IPS-18a (cell line): ENCODE results near the gene GAA.
A peak's percentile ranks its signal among the peaks of the same experiment; 100 is the strongest.

ENCODE experiments used
- H3K27ac ChIP-seq: one replicate; pipeline ENCODE4 v1.5.1; 2013; ENCODE audit warnings: low read length
- H3K27me3 ChIP-seq: one replicate; pipeline ENCODE4 v1.6.1; 2013; ENCODE audit warnings: mild to moderate bottlenecking, low read length; ENCODE audit not compliant: control insufficient read depth, insufficient read depth
- H3K36me3 ChIP-seq: one replicate; pipeline ENCODE4 v1.6.1; 2013; ENCODE audit warnings: low read depth, low read length; ENCODE audit not compliant: control insufficient read depth
- H3K4me1 ChIP-seq: one replicate; pipeline ENCODE4 v1.6.1; 2013; ENCODE audit warnings: low read depth, low read length; ENCODE audit not compliant: control insufficient read depth
- H3K4me3 ChIP-seq: one replicate; pipeline ENCODE4 v1.5.1; 2013; ENCODE audit warnings: low read length
- H3K9ac ChIP-seq: one replicate; pipeline ENCODE4 v1.6.1; 2013; ENCODE audit warnings: mild to moderate bottlenecking, low read length, moderate library complexity
- H3K9me3 ChIP-seq: one replicate; pipeline ENCODE4 v1.6.1; 2013; ENCODE audit warnings: low read depth, low read length; ENCODE audit not compliant: control insufficient read depth

GAA gene

DNA sequence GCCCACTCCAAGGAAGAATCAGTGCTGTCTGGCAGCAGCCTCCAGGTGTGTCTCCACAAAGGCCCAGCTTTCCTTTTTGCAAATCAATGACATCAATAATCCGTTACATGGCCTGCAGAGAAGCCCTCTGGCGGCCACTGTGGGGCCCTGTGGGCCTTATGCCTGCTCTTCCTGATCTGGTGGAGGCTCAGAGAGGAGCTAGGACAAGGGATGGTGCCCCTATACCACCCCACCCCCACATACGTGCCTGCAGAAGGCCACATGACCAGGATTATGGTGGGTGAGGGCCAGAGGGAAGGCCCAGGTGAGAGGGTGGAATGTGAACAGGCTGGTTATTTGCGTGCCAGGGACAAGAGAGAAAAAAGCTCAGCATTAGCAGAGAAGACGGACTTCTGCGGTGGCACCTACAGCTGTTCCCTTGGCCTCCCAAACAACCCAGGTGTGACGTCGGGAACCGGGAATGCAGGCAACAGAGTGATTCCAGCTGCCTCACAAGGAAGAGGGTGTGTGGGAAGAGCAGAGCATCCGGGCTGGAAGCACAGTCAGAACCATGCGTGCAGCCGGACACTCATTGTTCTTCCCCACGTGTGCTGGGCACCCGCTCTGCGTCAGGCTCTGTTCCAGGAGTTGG lies 23.1 kb downstream of the GAA start:
- H3K27me3 ChIP-seq = no peaks in the 10 kb centered on the region
- H3K27ac ChIP-seq = no peak overlapping the region
- no peaks in the 10 kb centered on the region for H3K9me3 ChIP-seq
- peaks cover 20% of the 10 kb centered on the region for H3K4me1 ChIP-seq
- H3K36me3 ChIP-seq = no peaks in the 10 kb centered on the region
- peak overlapping the region; percentile 22 for H3K4me3 ChIP-seq
- H3K9ac ChIP-seq = no peak overlapping the region

- H3K9me3 ChIP-seq = no peaks in the 10 kb centered on the region
- H3K4me3 ChIP-seq = no peak overlapping the region
- H3K27ac ChIP-seq = no peak overlapping the region
- no peak overlapping the region for H3K9ac ChIP-seq
- H3K36me3 ChIP-seq = no peaks in the 10 kb centered on the region
- no peaks in the 10 kb centered on the region for H3K27me3 ChIP-seq
- peaks cover 23% of the 10 kb centered on the region for H3K4me1 ChIP-seq
These were observed 24.5 kb downstream of the GAA start for GRCh38 chr17:80125656-80126448.

DNA sequence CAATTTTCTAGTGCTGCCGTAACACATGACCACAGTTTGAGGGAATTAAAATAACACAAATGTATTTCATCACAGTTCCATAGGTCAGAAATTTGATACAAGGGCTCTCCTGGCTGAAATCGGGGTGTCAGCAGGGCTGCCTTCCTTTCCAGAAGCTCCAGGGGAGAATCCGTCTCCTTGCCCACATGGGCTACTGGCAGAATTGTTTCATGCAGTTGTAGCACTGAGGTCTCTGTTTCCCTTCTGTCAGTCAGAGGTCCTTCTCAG lies 25.0 kb downstream of the GAA start:
- H3K4me3 ChIP-seq = no peak overlapping the region
- no peaks in the 10 kb centered on the region for H3K27me3 ChIP-seq
- no peak overlapping the region for H3K27ac ChIP-seq
- H3K9me3 ChIP-seq = no peaks in the 10 kb centered on the region
- no peak overlapping the region for H3K9ac ChIP-seq
- no peaks in the 10 kb centered on the region for H3K36me3 ChIP-seq
- H3K4me1 ChIP-seq = peaks cover 23% of the 10 kb centered on the region

- H3K27me3 ChIP-seq = no peaks in the 10 kb centered on the region
- no peak overlapping the region for H3K27ac ChIP-seq
- peaks cover 16% of the 10 kb centered on the region for H3K36me3 ChIP-seq
- H3K9me3 ChIP-seq = no peaks in the 10 kb centered on the region
- peaks cover 19% of the 10 kb centered on the region for H3K4me1 ChIP-seq
- H3K4me3 ChIP-seq = no peak overlapping the region
- no peak overlapping the region for H3K9ac ChIP-seq
These were observed 27.7 kb downstream of the GAA start for GRCh38 chr17:80129006-80129565.

DNA sequence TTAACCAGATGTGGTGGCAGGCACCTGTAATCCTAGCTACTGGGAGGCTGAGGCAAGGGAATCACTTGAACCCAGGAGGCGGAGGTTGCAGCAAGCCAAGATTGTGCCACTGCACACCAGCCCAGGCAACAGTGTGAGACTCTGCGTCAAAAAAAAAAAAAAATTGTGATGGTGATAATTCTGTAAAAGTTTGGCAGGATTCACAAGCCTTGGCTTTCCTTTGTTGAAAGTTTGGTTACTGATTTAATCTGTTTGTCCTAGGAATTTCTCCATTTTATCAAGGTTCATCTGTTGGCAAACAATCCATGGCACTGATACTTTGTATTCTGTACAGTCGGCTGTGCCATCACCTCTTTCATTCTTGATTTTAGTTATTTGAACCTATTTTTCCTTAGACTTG lies 29.6 kb downstream of the GAA start:
- peaks cover 35% of the 10 kb centered on the region for H3K36me3 ChIP-seq
- H3K9ac ChIP-seq = no peak overlapping the region
- no peak overlapping the region for H3K27ac ChIP-seq
- peaks cover 10% of the 10 kb centered on the region for H3K4me1 ChIP-seq
- no peak overlapping the region for H3K4me3 ChIP-seq
- H3K9me3 ChIP-seq = no peaks in the 10 kb centered on the region
- no peaks in the 10 kb centered on the region for H3K27me3 ChIP-seq

DNA sequence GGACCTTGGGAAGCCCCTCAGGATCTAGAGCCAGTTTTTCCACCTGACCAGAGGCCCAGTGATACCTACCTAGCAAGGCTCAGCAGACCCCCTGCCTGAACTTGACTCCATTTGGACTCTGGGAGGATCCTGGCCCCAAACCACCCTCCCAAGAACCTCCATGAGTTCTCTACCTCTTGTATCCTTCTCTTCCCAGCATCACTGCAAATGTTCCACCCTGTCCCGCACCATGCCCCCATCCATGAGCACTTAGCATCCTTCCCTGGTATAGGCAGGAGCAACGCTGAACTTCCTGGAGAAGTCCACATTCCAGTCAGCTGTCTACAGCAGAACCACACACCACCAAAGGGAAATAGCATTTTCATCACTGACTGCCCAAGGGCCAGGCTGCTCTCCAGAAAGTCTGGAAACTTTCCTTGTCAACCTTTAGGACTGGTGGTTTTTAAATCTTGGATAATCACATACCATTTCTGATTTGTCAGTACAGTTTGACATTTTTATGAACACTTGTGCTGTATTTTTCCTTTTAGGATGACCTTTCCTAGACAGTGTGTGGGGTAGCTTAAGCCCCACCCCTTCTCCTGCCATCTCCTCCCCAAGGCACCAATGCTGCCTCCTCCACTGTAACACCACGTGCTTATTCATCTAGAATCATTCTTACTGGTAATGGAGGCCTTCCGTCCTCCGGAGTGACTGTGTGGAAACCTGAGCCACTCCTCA lies 31.7 kb downstream of the GAA start:
- H3K27me3 ChIP-seq = no peaks in the 10 kb centered on the region
- peaks cover 56% of the 10 kb centered on the region for H3K36me3 ChIP-seq
- no peak overlapping the region for H3K9ac ChIP-seq
- no peak overlapping the region for H3K27ac ChIP-seq
- H3K4me1 ChIP-seq = peaks cover 10% of the 10 kb centered on the region
- H3K4me3 ChIP-seq = no peak overlapping the region
- H3K9me3 ChIP-seq = no peaks in the 10 kb centered on the region

GRCh38 chr17:80133626-80133970 lies 32.2 kb downstream of the GAA start:
- Histone ChIP-seq H3K27me3 (no peaks in the 10 kb centered on the region), H3K4me3 (no peak overlapping the region), H3K27ac (no peak overlapping the region), H3K9ac (no peak overlapping the region), H3K36me3 (peaks cover 61% of the 10 kb centered on the region), H3K9me3 (no peaks in the 10 kb centered on the region), H3K4me1 (peaks cover 9% of the 10 kb centered on the region)

DNA sequence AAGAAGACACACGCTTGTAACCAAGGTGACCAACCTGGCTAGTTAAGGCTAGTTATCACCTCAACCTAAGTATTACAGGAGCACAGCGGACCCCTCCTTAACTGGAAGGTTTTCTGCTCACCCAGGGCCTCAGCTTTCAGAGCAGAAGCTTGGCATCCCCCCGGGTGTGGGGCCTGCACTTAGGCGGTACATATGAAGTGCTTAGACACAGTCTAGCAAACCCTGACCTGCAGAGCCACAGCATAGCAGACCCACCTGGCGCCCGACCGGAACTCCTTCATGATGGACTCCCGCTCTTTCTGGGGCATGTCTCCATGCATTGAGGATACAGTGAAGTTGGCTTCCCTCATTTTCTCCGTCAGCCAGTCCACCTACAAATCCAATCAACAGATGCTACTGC lies 35.8 kb downstream of the GAA start:
- Histone ChIP-seq H3K27ac (no peak overlapping the region), H3K9ac (no peak overlapping the region), H3K4me1 (no peaks in the 10 kb centered on the region), H3K4me3 (no peak overlapping the region), H3K9me3 (no peaks in the 10 kb centered on the region), H3K27me3 (no peaks in the 10 kb centered on the region), H3K36me3 (peaks cover 96% of the 10 kb centered on the region)

- H3K9ac ChIP-seq = no peak overlapping the region
These were observed 37.6 kb downstream of the GAA start for GRCh38 chr17:80138856-80139426.

GRCh38 chr17:80141463-80142165 lies 40.2 kb downstream of the GAA start:
- Histone ChIP-seq H3K4me3 (no peak overlapping the region), H3K9ac (no peak overlapping the region), H3K36me3 (peaks cover 81% of the 10 kb centered on the region), H3K9me3 (no peaks in the 10 kb centered on the region), H3K4me1 (peaks cover 6% of the 10 kb centered on the region), H3K27me3 (no peaks in the 10 kb centered on the region), H3K27ac (no peak overlapping the region)

More at GRCh38 chr17:80138856-80139426, 37.6 kb downstream of the GAA start:
- no peaks in the 10 kb centered on the region for H3K27me3 ChIP-seq
- no peak overlapping the region for H3K27ac ChIP-seq
- H3K4me3 ChIP-seq = no peak overlapping the region
- H3K9me3 ChIP-seq = no peaks in the 10 kb centered on the region
- H3K4me1 ChIP-seq = no peaks in the 10 kb centered on the region
- H3K36me3 ChIP-seq = peaks cover 99% of the 10 kb centered on the region

DNA sequence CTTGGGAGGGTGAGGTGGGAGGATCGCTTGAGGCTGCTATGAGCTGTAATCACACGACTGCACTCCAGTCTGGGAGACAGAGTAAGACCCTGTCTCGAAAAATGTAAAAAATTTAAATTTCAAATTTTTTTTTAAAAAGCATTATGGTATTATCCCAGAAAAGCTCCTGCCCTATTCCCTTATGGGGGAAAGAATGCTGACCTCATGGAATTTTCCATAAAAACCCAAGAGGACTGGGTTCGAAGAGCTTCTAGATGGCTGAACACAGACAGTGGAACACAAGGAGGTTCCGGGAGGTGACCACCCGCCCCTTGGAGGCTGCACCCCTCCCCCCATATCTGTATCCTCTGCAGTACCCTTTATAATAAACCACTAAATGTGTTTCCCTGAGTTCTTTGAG lies 41.5 kb downstream of the GAA start:
- Histone ChIP-seq H3K27ac (no peak overlapping the region), H3K36me3 (peaks cover 68% of the 10 kb centered on the region), H3K27me3 (no peaks in the 10 kb centered on the region), H3K9me3 (no peaks in the 10 kb centered on the region), H3K4me3 (no peak overlapping the region), H3K9ac (no peak overlapping the region), H3K4me1 (peaks cover 6% of the 10 kb centered on the region)
